ENCODE results near the gene WWTR1.

- TF ChIP-seq, protein P1, sequence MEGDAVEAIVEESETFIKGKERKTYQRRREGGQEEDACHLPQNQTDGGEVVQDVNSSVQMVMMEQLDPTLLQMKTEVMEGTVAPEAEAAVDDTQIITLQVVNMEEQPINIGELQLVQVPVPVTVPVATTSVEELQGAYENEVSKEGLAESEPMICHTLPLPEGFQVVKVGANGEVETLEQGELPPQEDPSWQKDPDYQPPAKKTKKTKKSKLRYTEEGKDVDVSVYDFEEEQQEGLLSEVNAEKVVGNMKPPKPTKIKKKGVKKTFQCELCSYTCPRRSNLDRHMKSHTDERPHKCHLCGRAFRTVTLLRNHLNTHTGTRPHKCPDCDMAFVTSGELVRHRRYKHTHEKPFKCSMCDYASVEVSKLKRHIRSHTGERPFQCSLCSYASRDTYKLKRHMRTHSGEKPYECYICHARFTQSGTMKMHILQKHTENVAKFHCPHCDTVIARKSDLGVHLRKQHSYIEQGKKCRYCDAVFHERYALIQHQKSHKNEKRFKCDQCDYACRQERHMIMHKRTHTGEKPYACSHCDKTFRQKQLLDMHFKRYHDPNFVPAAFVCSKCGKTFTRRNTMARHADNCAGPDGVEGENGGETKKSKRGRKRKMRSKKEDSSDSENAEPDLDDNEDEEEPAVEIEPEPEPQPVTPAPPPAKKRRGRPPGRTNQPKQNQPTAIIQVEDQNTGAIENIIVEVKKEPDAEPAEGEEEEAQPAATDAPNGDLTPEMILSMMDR (IDR thresholded peaks at IDR 0.05): no peak
- TF ChIP-seq POLR2A (IDR thresholded peaks at IDR 0.05): no peak
Measured at GRCh38 chr3:149623824-149624223, 34.0 kb downstream of the WWTR1 start.

Measured in uterus (tissue), 2 donors.